ENCODE measurements around the gene PRKCH.

DNA sequence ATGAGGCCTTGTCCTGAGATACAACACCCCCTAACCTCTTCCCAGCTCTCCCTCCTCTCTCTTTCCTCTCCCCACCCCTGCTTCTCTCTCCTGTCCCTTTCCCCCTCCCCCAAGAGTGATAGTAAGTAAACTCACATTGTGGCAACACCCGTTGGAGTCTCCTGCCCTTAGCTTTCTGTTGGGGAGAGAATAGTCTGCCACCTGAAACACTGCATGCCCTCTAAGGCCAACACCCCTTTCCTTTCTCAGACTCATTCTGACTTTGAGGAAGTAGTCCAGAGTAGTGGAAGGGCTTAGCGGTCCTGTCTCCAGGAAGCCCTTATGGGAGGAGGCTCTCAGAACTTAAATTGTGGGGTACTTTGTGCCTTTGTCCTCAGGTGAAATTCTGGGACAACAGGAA lies 95.2 kb downstream of the PRKCH start:
- no peak for TF ChIP-seq CTCF (IDR thresholded peaks at IDR 0.05)
- no peak for TF ChIP-seq POLR2A (IDR thresholded peaks at IDR 0.05)
- no peak for TF ChIP-seq POLR2AphosphoS5 (IDR thresholded peaks at IDR 0.05)
- TF ChIP-seq EP300 (IDR thresholded peaks at IDR 0.05) = no peak

Measured in sigmoid colon (tissue), 4 donors.